HG03571 (cell line): ENCODE data around the gene RPSA.
A peak's percentile ranks its signal among the peaks of the same experiment; 100 is the strongest.
"Not testable (repeated sequence)": the region's sequence is repeated elsewhere in the genome, so short reads cannot be mapped to it uniquely, and the experiment has no call there.

ENCODE experiments used
- ATAC-seq: cut with Tn5 transposase; IDR thresholded peaks from one replicate; pipeline ENCODE4 v1.9.1; 2021; ENCODE audit not compliant: unreplicated experiment

Gene RPSA

DNA sequence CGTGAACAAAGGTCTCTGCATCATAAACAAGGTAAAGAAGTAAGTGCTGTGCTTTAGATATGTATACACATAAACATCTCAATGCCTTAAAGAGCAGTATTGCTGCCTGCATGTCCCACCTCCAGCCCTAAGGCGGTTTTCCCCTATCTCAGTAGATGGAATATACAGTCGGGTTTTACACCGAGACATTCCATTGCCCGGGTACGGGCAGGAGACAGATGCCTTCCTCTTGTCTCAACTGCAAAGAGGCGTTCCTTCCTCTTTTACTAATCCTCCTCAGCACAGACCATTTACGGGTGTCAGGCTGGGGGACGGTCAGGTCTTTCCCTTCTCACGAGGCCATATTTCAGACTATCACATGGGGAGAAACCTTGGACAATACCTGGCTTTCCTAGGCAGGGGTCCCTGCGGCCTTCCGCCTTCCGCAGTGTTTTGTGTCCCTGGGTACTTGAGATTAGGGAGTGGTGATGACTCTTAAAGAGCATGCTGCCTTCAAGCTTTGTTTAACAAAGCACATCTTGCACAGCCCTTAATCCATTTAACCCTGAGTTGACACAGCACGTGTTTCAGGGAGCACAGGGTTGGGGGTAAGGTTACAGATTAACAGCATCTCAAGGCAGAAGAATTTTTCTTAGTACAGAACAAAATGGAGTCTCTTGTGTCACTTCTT is 12.2 kb downstream of the RPSA start:
- not testable (repeated sequence) for ATAC-seq

DNA sequence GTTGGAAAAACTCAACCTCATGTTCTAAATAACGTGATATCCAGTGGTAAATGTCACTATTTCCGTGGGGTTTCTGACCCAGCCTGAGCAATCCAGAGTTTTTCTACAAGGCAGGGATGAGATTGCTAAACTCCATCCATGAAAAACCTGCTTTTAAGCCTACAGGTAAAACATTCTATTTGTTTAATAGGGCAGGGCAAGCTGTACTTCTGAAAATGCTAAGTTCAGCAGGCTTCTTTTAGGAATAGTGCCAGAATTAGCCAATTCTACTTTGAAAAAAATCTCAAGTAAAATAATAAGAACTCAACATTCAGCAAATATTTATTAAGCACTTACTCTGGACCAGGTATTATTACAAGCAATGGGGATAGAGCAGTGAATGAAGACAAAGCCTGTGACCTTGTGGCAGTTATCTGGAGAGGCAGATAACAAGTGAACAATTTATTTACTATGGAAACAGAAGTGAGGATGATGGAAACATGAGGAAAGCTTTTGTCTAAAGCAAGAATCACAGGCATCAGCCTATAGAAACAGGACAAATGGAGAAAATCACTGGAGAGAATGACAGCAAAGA is 13.3 kb downstream of the RPSA start:
- no peak for ATAC-seq

- no peak for ATAC-seq
Measured at GRCh38 chr3:39420543-39420942, 14.0 kb downstream of the RPSA start.

- ATAC-seq: no peak
Measured at GRCh38 chr3:39423436-39423970, 17.0 kb downstream of the RPSA start.

GRCh38 chr3:39426312-39426711 is 19.8 kb downstream of the RPSA start:
- no peak for ATAC-seq

DNA sequence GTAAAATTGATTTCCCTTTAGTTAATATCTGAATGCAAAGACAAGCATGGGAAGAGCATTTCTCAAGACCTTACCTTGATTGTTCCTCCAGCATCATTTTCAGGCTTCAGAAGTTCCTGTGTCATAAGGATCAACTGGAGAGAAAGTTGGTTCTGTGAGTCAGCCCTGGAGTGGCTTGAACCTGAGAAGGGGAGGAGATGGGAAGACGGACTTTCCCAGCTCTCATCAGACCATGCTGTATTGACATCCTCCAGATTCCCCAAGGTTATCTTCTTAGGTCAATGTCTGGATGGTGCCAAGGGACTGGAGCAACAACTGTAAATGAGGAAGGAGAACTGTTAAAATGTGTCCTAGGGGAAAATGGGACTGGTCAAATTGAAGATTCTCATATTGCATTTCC is 21.0 kb downstream of the RPSA start:
- no peak for ATAC-seq

GRCh38 chr3:39428745-39429201 is 22.3 kb downstream of the RPSA start:
- ATAC-seq: no peak

DNA sequence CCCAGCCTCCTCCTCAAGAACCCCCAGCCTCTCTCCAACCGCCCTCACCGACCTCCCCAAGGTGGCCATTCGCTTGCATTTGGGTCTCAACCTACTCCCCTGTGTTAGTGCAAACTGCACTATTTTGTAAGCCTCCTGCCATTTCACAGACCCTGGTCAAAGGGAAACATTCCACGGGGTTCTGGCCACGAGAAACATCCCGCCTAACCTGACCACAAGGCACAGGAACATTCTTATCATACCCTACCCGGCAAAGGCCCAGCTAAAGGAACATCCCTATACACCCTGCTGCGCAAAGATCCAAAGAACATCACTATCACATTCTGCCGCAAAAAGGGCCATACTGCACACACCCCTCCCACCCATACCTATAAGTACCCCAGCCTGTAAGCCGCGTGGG is 22.9 kb downstream of the RPSA start:
- no peak for ATAC-seq

DNA sequence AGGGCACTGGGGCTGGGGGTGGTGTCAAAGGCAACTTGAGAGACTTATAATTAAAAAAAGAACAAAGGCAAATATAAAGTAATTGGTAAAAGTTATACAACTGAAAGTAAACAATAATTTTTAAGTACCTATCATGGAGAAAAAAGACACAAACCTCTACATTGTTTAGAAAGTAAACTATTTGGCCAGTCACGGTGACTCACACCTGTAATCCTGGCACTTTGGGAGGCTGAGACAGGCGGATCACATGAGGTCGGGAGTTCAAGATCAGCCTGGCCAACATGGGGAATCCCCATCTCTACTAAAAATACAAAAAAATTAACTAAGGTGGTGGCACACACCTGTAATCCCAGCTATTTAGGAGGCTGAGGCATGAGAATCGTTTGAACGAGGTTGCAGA is 25.8 kb downstream of the RPSA start:
- no peak for ATAC-seq

- no peak for ATAC-seq
Measured at GRCh38 chr3:39433642-39434041, 27.1 kb downstream of the RPSA start.

DNA sequence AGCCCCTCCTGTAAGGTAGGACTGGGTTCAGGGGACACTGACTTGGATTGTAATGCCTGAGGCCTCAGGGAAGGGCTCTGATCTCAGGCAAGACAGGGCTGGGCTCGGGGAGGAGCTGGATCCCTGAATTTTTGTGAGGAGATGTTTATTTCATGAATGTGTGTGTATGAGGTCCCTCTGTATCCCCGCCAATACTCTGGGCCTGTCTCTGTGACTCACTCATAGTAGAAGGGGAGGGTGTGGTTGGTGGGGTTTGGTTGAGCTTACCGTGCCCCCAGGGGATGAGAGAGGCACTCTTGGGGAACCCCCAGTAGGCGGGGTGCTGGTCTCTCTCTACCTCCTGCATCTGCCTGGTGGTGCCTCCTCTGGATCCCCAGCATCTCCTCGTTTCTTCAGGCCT is 28.1 kb downstream of the RPSA start:
- ATAC-seq: no peak

DNA sequence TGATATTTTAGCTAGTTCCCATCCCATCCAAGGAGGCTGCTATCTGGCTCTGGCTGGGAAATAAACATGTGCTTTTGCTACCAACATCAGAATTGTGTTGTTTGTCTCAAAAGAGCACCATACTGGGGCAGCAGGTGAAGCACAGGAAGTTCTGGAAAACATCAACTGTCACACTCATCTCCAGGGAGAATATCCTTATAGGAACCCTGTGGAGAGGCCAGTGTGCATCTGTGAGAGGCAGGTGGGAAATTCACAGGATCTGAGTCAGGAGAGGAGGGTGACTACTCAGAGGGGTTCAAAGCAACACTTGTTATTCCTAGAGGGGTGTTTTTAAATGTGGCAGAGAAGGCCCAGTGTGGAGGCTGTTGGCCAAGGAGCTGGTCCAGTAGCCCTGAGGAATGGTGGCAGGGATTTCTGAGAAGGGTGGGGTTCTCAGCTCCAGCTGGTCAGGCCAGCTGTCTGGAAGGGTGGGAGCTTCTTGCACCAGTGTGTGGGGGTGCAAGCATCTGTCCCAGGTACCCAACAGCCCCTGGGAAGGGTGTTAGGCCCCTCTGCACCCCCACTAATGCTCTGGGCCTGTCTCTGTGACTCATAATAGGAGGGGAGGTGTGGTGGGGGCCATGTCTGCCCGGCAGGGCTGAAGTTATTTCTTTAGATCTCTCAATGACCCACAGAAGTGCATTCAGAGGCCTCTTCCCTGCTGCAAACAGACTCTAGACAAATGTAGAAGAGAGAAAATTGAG is 28.7 kb downstream of the RPSA start:
- no peak for ATAC-seq

DNA sequence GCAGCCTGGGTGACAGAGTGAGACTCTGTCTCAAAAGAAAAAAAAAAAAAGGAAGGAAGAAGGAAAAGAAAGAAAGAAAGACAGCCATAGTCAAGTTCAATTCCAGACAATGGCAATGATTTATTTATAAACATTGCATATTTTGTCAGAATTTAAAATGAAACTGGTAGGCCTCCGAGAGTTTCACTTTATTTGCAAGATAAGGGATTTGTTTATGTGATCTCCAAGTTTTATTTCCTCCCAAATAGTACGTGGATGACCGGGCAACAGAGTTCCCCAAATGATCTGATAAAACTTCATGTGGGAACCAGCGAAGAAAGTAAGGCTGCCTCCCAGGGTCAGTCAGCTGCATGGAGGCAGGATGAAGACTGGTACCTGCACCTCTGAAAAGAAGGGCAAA is 32.4 kb downstream of the RPSA start:
- no peak for ATAC-seq

DNA sequence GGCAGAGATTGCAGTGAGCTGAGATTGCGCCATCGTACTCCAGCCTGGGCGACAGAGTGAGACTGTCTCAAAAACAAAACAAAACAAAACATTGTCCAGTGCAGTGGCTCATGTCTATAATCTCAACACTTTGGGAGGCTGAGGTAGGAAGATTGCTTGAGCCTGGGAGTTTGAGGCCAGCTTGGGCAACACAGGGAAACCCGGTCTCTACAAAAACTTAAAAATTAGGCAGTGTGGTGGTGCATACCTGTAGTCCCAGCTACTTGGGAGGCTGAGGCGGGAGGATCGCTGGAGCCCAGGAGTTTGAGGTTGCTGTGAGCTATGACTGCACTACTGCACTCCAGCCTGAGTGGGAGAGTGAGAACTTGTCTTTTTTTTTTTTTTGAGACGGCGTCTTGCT is 33.8 kb downstream of the RPSA start:
- ATAC-seq: no peak

GRCh38 chr3:39443530-39443929 is 37.0 kb downstream of the RPSA start:
- ATAC-seq: no peak

GRCh38 chr3:39445927-39446326 is 39.4 kb downstream of the RPSA start:
- no peak for ATAC-seq

DNA sequence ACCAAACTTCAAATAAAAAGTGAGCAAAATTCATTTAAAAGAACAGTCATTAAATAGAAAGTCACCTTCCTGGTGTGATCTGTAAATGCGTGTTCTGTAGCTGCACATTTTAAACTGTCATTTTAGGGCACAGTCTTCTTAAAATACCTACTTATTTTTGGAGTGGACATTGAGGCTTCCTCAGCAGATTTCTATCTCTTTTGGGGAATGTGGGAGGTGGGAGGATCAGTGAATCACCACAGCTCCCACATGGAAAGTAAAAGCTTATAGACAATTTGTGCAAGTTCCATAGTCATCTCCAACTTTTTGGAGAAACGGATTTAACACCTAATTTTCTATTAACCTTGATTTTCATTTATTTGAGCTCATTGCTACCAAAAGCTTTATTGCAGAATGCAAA is 39.9 kb downstream of the RPSA start:
- no peak for ATAC-seq

GRCh38 chr3:39447637-39448483 is 41.3 kb downstream of the RPSA start:
- ATAC-seq: peak; percentile 93

DNA sequence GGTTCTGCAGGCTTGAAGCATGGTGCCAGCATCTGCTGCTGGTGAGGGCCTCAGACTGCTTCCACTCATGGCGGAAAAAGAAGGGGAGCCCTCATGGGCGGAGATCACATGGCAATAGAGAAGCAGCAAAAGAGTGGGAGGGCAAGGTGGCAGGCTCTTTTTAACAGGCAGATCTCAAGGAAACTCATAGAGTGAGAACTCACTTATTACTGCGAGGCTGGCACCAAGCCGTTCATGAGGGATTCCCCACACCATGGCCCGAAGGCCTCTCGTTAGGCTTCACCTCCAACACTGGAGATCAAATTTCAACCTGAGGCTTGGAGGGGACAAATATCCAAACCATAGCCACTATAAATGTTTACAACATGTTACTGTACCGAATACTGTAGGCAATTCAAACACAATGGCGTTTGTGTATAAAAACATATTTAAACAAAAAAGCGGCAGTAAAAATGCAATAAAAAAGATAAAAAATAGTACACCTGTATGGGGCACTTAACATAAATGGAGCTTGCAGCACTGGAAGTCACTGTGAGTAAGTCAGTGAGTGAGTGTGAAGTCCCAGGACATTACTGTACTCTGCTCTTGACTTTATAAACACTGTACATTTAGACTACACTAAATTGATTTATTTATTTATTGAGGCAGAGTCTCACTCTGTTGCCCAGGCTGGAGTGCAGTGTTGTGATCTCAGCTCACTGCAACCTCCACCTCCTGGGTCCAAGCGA is 42.1 kb downstream of the RPSA start:
- no peak for ATAC-seq

- ATAC-seq: no peak
Measured at GRCh38 chr3:39449796-39450195, 43.3 kb downstream of the RPSA start.
